Limb (tissue), 2 donors: ENCODE results near the gene ZNF732.
"Not testable (repeated sequence)": the region's sequence is repeated elsewhere in the genome, so short reads cannot be mapped to it uniquely, and the experiment has no call there.

Experiments
- DNase-seq, 2 donors: peaks; one replicate each; pipeline ENCODE4 v3.0.0-alpha.2; 2016; ENCODE audit errors: extremely low spot score in 2 of 2

The ZNF732 gene

GRCh38 chr4:253936-254756, 51.1 kb downstream of the ZNF732 start:
- no peak for DNase-seq

GRCh38 chr4:252065-252601, 53.1 kb downstream of the ZNF732 start:
- no peak for DNase-seq

GRCh38 chr4:244471-244870, 60.8 kb downstream of the ZNF732 start:
- no peak for DNase-seq

GRCh38 chr4:243426-243825, 61.8 kb downstream of the ZNF732 start:
- DNase-seq, result no peak

- DNase-seq, result no peak
Observed at GRCh38 chr4:242121-242848, 63.0 kb downstream of the ZNF732 start.

- DNase-seq, result not testable (repeated sequence)
Observed at GRCh38 chr4:241411-241810, 63.9 kb downstream of the ZNF732 start.

- DNase-seq, result no peak
Observed at GRCh38 chr4:236028-236427, 69.2 kb downstream of the ZNF732 start.

- no peak for DNase-seq
Observed at GRCh38 chr4:234178-234577, 71.1 kb downstream of the ZNF732 start.

- DNase-seq, result no peak
Observed at GRCh38 chr4:223913-224497, 81.3 kb downstream of the ZNF732 start.
